BE2C (cell line): ENCODE measurements around the gene STAB2. TPM values are rescaled to one million over a fixed set of nuclear protein-coding genes. Genes with fewer than 3 reads are reported as not detected.

Source experiments
- DNase-seq: peaks from one replicate; pipeline ENCODE4 v3.0.0-alpha.2; 2020
- H3K27me3 ChIP-seq: fragments of 250-450 bp; sonication (Bioruptor Pico); 2 replicates; pipeline ENCODE4 v1.5.1; 2020; ENCODE audit warnings: mild to moderate bottlenecking
- H3K36me3 ChIP-seq: fragments of 250-450 bp; sonication (Bioruptor Pico); 2 replicates; pipeline ENCODE4 v1.5.1; 2020; ENCODE audit warnings: mild to moderate bottlenecking
- H3K4me1 ChIP-seq: fragments of 250-450 bp; sonication (Bioruptor Pico); 2 replicates; pipeline ENCODE4 v1.5.1; 2020
- H3K4me3 ChIP-seq: 2 replicates; pipeline ENCODE4 v1.5.1; 2011; ENCODE audit warnings: low read depth, low read length
- H3K9me3 ChIP-seq: fragments of 250-450 bp; sonication (Bioruptor Pico); 2 replicates; pipeline ENCODE4 v1.5.1; 2020
- CTCF ChIP-seq: IDR thresholded peaks from 2 replicates; pipeline ENCODE4 v1.5.1; 2012; ENCODE audit warnings: mild to moderate bottlenecking, low read depth, low read length
- polyA plus RNA-seq: library from polyadenylated mRNA; unstranded; fragments of >200 nt; gene quantifications from one replicate; pipeline ENCODE4 v1.2.1, GENCODE V29; 2012; ENCODE audit warnings: low read depth, missing spikeins; ENCODE audit not compliant: insufficient read length, insufficient read depth

Gene STAB2, protein sequence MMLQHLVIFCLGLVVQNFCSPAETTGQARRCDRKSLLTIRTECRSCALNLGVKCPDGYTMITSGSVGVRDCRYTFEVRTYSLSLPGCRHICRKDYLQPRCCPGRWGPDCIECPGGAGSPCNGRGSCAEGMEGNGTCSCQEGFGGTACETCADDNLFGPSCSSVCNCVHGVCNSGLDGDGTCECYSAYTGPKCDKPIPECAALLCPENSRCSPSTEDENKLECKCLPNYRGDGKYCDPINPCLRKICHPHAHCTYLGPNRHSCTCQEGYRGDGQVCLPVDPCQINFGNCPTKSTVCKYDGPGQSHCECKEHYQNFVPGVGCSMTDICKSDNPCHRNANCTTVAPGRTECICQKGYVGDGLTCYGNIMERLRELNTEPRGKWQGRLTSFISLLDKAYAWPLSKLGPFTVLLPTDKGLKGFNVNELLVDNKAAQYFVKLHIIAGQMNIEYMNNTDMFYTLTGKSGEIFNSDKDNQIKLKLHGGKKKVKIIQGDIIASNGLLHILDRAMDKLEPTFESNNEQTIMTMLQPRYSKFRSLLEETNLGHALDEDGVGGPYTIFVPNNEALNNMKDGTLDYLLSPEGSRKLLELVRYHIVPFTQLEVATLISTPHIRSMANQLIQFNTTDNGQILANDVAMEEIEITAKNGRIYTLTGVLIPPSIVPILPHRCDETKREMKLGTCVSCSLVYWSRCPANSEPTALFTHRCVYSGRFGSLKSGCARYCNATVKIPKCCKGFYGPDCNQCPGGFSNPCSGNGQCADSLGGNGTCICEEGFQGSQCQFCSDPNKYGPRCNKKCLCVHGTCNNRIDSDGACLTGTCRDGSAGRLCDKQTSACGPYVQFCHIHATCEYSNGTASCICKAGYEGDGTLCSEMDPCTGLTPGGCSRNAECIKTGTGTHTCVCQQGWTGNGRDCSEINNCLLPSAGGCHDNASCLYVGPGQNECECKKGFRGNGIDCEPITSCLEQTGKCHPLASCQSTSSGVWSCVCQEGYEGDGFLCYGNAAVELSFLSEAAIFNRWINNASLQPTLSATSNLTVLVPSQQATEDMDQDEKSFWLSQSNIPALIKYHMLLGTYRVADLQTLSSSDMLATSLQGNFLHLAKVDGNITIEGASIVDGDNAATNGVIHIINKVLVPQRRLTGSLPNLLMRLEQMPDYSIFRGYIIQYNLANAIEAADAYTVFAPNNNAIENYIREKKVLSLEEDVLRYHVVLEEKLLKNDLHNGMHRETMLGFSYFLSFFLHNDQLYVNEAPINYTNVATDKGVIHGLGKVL (N-terminal part only)
- not detected for polyA plus RNA-seq

GRCh38 chr12:103586791-103587370, at the start of gene STAB2:
TSS of gene STAB2 (plus strand) at chr12:103587273. CDS start at chr12:103587477, 204 bp downstream.
- H3K4me1 ChIP-seq, result no peaks in the 10 kb centered on the region
- H3K36me3 ChIP-seq, result no peaks in the 10 kb centered on the region
- no peak within 1 kb of the TSS for H3K4me3 ChIP-seq
- no peaks in the 10 kb centered on the region for H3K9me3 ChIP-seq
- DNase-seq, result no peak
- TF ChIP-seq CTCF, result no peak
- peaks cover 20% of the 10 kb centered on the region for H3K27me3 ChIP-seq

DNA sequence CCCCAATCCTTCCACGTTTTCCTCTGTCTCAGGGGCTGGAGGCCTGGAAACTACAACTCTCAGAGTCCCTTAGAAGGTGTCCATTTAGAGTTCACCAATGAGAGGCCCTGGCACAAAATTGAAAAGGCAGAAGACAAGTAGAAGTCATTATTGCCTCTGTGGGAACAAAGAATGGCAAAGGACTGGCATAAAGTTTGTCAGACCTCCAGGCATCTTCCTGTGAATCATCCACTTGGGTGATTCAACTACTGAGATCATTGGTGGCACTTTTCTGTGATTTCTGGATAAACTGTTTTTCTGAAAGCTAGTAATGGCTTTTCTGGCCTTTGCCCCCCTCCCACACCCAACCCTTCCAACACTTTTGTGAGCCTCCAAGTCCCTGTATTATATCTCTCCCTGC, 48.7 kb upstream of the STAB2 start:
- no peak for TF ChIP-seq CTCF
- H3K4me1 ChIP-seq, result no peaks in the 10 kb centered on the region
- no peaks in the 10 kb centered on the region for H3K27me3 ChIP-seq
- no peaks in the 10 kb centered on the region for H3K36me3 ChIP-seq
- no peak overlapping the region for H3K4me3 ChIP-seq
- DNase-seq, result no peak
- no peaks in the 10 kb centered on the region for H3K9me3 ChIP-seq

DNA sequence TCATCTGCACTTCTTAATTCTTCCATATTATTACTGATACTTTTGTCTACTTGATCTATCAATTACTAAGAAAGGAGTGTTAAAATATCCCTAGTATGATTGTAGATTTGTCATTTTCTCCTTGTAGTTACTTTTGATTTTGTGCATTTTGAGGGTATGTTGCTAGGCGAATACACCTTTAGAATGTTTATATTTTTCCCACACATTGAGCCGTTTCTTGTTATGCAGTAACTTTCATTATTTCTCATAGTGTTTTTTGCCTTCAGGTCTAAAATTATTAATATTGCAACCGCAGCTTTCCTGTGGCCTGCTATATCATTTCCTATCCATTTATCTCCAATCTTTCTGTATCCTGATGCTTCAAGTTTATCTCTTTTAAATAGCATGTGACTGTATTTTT, 46.8 kb upstream of the STAB2 start:
- H3K4me1 ChIP-seq, result no peaks in the 10 kb centered on the region
- H3K4me3 ChIP-seq, result no peak overlapping the region
- H3K27me3 ChIP-seq, result no peaks in the 10 kb centered on the region
- H3K36me3 ChIP-seq, result no peaks in the 10 kb centered on the region
- no peak for TF ChIP-seq CTCF
- H3K9me3 ChIP-seq, result no peaks in the 10 kb centered on the region
- DNase-seq, result no peak

GRCh38 chr12:103542078-103542477, 45.0 kb upstream of the STAB2 start:
- Histone ChIP-seq H3K36me3 (no peaks in the 10 kb centered on the region), H3K9me3 (no peaks in the 10 kb centered on the region), H3K4me3 (no peak overlapping the region), H3K4me1 (no peaks in the 10 kb centered on the region), H3K27me3 (no peaks in the 10 kb centered on the region)
- DNase-seq, result no peak
- no peak for TF ChIP-seq CTCF

GRCh38 chr12:103546959-103547358, 40.1 kb upstream of the STAB2 start:
- no peaks in the 10 kb centered on the region for H3K36me3 ChIP-seq
- DNase-seq, result no peak
- no peak overlapping the region for H3K4me3 ChIP-seq
- peaks cover 4% of the 10 kb centered on the region for H3K4me1 ChIP-seq
- no peaks in the 10 kb centered on the region for H3K9me3 ChIP-seq
- no peaks in the 10 kb centered on the region for H3K27me3 ChIP-seq
- TF ChIP-seq CTCF, result no peak
